ENCODE results near the gene WDR20. TPM values are rescaled to one million over a fixed set of nuclear protein-coding genes. Genes with fewer than 3 reads are reported as not detected.
"Not testable (repeated sequence)": the region's sequence is repeated elsewhere in the genome, so short reads cannot be mapped to it uniquely, and the experiment has no call there.

WDR20 gene
- total and polyA plus RNA-seq, 2 donors: 16.4 to 16.8 TPM

GRCh38 chr14:102171173-102172020 is 31.7 kb downstream of the WDR20 start:
- H3K27ac ChIP-seq (ENCODE audit: low read depth in 1 of 2, low read length in 1 of 2): no peak overlapping the region
- no peak for DNase-seq (ENCODE audit: low read depth in 6 of 9, low spot score in 9 of 9)
- peaks cover 0 to 2% of the 10 kb centered on the region in 2 donors for H3K36me3 ChIP-seq (ENCODE audit: control insufficient read depth in 2 of 2, insufficient read depth in 2 of 2, low read length in 1 of 2)
- H3K4me1 ChIP-seq (ENCODE audit: control insufficient read depth in 2 of 2, insufficient read depth in 2 of 2, low read length in 2 of 2): no peaks in the 10 kb centered on the region
- H3K9me3 ChIP-seq (ENCODE audit: control insufficient read depth in 2 of 2, insufficient read depth in 1 of 2, low read length in 1 of 2): no peaks in the 10 kb centered on the region
- H3K27me3 ChIP-seq (ENCODE audit: control insufficient read depth in 2 of 2, insufficient read depth in 1 of 2, low read length in 1 of 2): no peaks in the 10 kb centered on the region
- WGBS: 97% methylated on average over 4 of the region's 4 CpGs
- H3K4me3 ChIP-seq (ENCODE audit: low read length in 2 of 2): no peak overlapping the region

DNA sequence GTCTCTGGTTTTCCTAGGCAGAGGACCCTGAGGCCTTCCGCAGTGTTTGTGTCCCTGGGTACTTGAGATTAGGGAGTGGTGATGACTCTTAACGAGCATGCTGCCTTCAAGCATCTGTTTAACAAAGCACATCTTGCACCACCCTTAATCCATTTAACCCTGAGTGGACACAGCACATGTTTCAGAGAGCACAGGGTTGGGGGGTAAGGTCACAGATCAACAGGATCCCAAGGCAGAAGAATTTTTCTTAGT is 32.2 kb downstream of the WDR20 start:
- not testable (repeated sequence) for H3K9me3 ChIP-seq (ENCODE audit: control insufficient read depth in 2 of 2, insufficient read depth in 1 of 2, low read length in 1 of 2); H3K36me3 ChIP-seq (ENCODE audit: control insufficient read depth in 2 of 2, insufficient read depth in 2 of 2, low read length in 1 of 2); H3K4me3 ChIP-seq (ENCODE audit: low read length in 2 of 2); H3K27me3 ChIP-seq (ENCODE audit: control insufficient read depth in 2 of 2, insufficient read depth in 1 of 2, low read length in 1 of 2); DNase-seq (ENCODE audit: low read depth in 6 of 9, low spot score in 9 of 9); H3K27ac ChIP-seq (ENCODE audit: low read depth in 1 of 2, low read length in 1 of 2); H3K4me1 ChIP-seq (ENCODE audit: control insufficient read depth in 2 of 2, insufficient read depth in 2 of 2, low read length in 2 of 2)
- 100% methylated on average over 1 of the region's 2 CpGs for WGBS

GRCh38 chr14:102172721-102173120 is 33.0 kb downstream of the WDR20 start:
- not testable (repeated sequence) for H3K9me3 ChIP-seq (ENCODE audit: control insufficient read depth in 2 of 2, insufficient read depth in 1 of 2, low read length in 1 of 2); H3K27ac ChIP-seq (ENCODE audit: low read depth in 1 of 2, low read length in 1 of 2); H3K4me1 ChIP-seq (ENCODE audit: control insufficient read depth in 2 of 2, insufficient read depth in 2 of 2, low read length in 2 of 2); H3K36me3 ChIP-seq (ENCODE audit: control insufficient read depth in 2 of 2, insufficient read depth in 2 of 2, low read length in 1 of 2); H3K27me3 ChIP-seq (ENCODE audit: control insufficient read depth in 2 of 2, insufficient read depth in 1 of 2, low read length in 1 of 2); H3K4me3 ChIP-seq (ENCODE audit: low read length in 2 of 2); DNase-seq (ENCODE audit: low read depth in 6 of 9, low spot score in 9 of 9)
- WGBS: 99% methylated on average over 23 of the region's 31 CpGs

- Histone ChIP-seq H3K36me3 (ENCODE audit: control insufficient read depth in 2 of 2, insufficient read depth in 2 of 2, low read length in 1 of 2) (peaks cover 0 to 3% of the 10 kb centered on the region in 2 donors), H3K4me1 (ENCODE audit: control insufficient read depth in 2 of 2, insufficient read depth in 2 of 2, low read length in 2 of 2) (no peaks in the 10 kb centered on the region), H3K9me3 (ENCODE audit: control insufficient read depth in 2 of 2, insufficient read depth in 1 of 2, low read length in 1 of 2) (no peaks in the 10 kb centered on the region), H3K4me3 (ENCODE audit: low read length in 2 of 2) (no peak overlapping the region), H3K27me3 (ENCODE audit: control insufficient read depth in 2 of 2, insufficient read depth in 1 of 2, low read length in 1 of 2) (no peaks in the 10 kb centered on the region), H3K27ac (ENCODE audit: low read depth in 1 of 2, low read length in 1 of 2) (no peak overlapping the region)
- DNase-seq (ENCODE audit: low read depth in 6 of 9, low spot score in 9 of 9): no peak
- WGBS: 98% methylated on average over 4 of the region's 4 CpGs
Observed at GRCh38 chr14:102177161-102177560, 37.5 kb downstream of the WDR20 start.

GRCh38 chr14:102178806-102179205 is 39.1 kb downstream of the WDR20 start:
- Histone ChIP-seq H3K27me3 (ENCODE audit: control insufficient read depth in 2 of 2, insufficient read depth in 1 of 2, low read length in 1 of 2) (no peaks in the 10 kb centered on the region), H3K4me1 (ENCODE audit: control insufficient read depth in 2 of 2, insufficient read depth in 2 of 2, low read length in 2 of 2) (no peaks in the 10 kb centered on the region), H3K9me3 (ENCODE audit: control insufficient read depth in 2 of 2, insufficient read depth in 1 of 2, low read length in 1 of 2) (no peaks in the 10 kb centered on the region), H3K36me3 (ENCODE audit: control insufficient read depth in 2 of 2, insufficient read depth in 2 of 2, low read length in 1 of 2) (peaks cover 0 to 3% of the 10 kb centered on the region in 2 donors), H3K27ac (ENCODE audit: low read depth in 1 of 2, low read length in 1 of 2) (no peak overlapping the region), H3K4me3 (ENCODE audit: low read length in 2 of 2) (no peak overlapping the region)
- DNase-seq (ENCODE audit: low read depth in 6 of 9, low spot score in 9 of 9): no peak
- WGBS: 95% methylated on average over 5 of the region's 5 CpGs

- H3K9me3 ChIP-seq (ENCODE audit: control insufficient read depth in 2 of 2, insufficient read depth in 1 of 2, low read length in 1 of 2): no peaks in the 10 kb centered on the region
- DNase-seq (ENCODE audit: low read depth in 6 of 9, low spot score in 9 of 9): no peak
- H3K36me3 ChIP-seq (ENCODE audit: control insufficient read depth in 2 of 2, insufficient read depth in 2 of 2, low read length in 1 of 2): peaks cover 0 to 3% of the 10 kb centered on the region in 2 donors
- WGBS: 81% methylated on average over 7 of the region's 7 CpGs
- H3K27ac ChIP-seq (ENCODE audit: low read depth in 1 of 2, low read length in 1 of 2): no peak overlapping the region
- no peak overlapping the region for H3K4me3 ChIP-seq (ENCODE audit: low read length in 2 of 2)
- H3K4me1 ChIP-seq (ENCODE audit: control insufficient read depth in 2 of 2, insufficient read depth in 2 of 2, low read length in 2 of 2): no peaks in the 10 kb centered on the region
- H3K27me3 ChIP-seq (ENCODE audit: control insufficient read depth in 2 of 2, insufficient read depth in 1 of 2, low read length in 1 of 2): no peaks in the 10 kb centered on the region
Observed at GRCh38 chr14:102180248-102180998, 40.7 kb downstream of the WDR20 start.

DNA sequence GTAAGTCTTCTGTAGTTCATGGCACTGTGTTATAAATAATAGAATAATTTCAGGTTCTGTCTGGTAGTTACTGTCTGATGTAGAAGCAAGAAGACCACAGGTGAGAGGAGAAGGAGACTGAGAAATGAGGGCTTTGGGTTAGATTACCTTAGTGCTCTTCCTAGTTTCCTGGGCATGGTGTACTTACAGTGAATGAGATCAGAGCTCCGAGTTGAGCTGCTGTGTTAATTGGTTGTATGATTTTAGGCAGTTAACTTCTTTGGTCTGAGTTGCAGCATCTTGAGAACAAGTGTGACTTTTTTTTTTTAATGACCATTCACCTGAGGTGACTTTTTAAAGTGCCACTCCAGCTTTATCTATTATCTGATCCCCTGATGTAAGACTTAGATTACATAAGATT is 41.5 kb downstream of the WDR20 start:
- WGBS: 98% methylated on average over 1 of the region's 1 CpG

GRCh38 chr14:102182190-102182589 is 42.5 kb downstream of the WDR20 start:
- Histone ChIP-seq H3K27me3 (ENCODE audit: control insufficient read depth in 2 of 2, insufficient read depth in 1 of 2, low read length in 1 of 2) (no peaks in the 10 kb centered on the region), H3K4me1 (ENCODE audit: control insufficient read depth in 2 of 2, insufficient read depth in 2 of 2, low read length in 2 of 2) (peaks cover 0 to under 1% of the 10 kb centered on the region in 2 donors), H3K27ac (ENCODE audit: low read depth in 1 of 2, low read length in 1 of 2) (no peak overlapping the region), H3K4me3 (ENCODE audit: low read length in 2 of 2) (no peak overlapping the region), H3K36me3 (ENCODE audit: control insufficient read depth in 2 of 2, insufficient read depth in 2 of 2, low read length in 1 of 2) (peaks cover 0 to 3% of the 10 kb centered on the region in 2 donors), H3K9me3 (ENCODE audit: control insufficient read depth in 2 of 2, insufficient read depth in 1 of 2, low read length in 1 of 2) (no peaks in the 10 kb centered on the region)
- DNase-seq (ENCODE audit: low read depth in 6 of 9, low spot score in 9 of 9): no peak

More for the DNA sequence above, 41.5 kb downstream of the WDR20 start:
- Histone ChIP-seq H3K4me1 (ENCODE audit: control insufficient read depth in 2 of 2, insufficient read depth in 2 of 2, low read length in 2 of 2) (no peaks in the 10 kb centered on the region), H3K27ac (ENCODE audit: low read depth in 1 of 2, low read length in 1 of 2) (no peak overlapping the region), H3K9me3 (ENCODE audit: control insufficient read depth in 2 of 2, insufficient read depth in 1 of 2, low read length in 1 of 2) (no peaks in the 10 kb centered on the region), H3K27me3 (ENCODE audit: control insufficient read depth in 2 of 2, insufficient read depth in 1 of 2, low read length in 1 of 2) (no peaks in the 10 kb centered on the region), H3K36me3 (ENCODE audit: control insufficient read depth in 2 of 2, insufficient read depth in 2 of 2, low read length in 1 of 2) (peaks cover 0 to 3% of the 10 kb centered on the region in 2 donors), H3K4me3 (ENCODE audit: low read length in 2 of 2) (no peak overlapping the region)
- DNase-seq (ENCODE audit: low read depth in 6 of 9, low spot score in 9 of 9): no peak

DNA sequence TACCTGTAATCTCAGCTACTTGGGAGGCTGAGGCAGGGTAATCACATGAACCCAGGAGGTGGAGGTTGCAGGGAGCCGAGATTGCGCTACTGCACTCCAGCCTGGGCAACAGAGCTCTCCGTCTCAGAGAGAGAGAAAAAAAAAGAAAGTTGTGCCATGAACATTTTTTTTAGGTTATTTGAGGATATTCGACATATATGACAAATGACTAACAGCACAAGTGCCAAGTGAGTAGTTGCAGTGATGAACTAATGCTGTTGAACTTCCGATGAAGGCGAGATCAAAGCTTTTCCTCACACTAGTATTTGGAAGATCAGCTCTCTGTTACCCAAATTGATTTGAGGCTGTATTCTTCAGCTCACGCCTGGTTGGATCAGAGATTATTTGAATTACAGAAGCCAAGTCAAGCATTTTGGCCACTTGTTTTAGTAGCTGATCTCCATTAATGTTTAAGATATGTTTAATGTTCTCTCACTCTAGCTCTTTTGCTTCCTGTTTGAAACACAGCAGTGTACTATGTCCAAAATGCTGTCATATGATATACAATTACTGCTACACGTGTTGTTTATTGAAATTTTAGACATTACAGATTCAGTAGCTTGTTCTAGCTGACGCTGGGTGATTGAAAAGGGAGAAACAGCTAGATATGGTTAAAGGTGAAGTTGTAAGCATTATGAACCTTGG is 43.4 kb downstream of the WDR20 start:
- H3K27me3 ChIP-seq (ENCODE audit: control insufficient read depth in 2 of 2, insufficient read depth in 1 of 2, low read length in 1 of 2): no peaks in the 10 kb centered on the region
- no peak overlapping the region for H3K27ac ChIP-seq (ENCODE audit: low read depth in 1 of 2, low read length in 1 of 2)
- no peak overlapping the region for H3K4me3 ChIP-seq (ENCODE audit: low read length in 2 of 2)
- H3K36me3 ChIP-seq (ENCODE audit: control insufficient read depth in 2 of 2, insufficient read depth in 2 of 2, low read length in 1 of 2): peaks cover 0 to 3% of the 10 kb centered on the region in 2 donors
- WGBS: 95% methylated on average over 9 of the region's 9 CpGs
- H3K9me3 ChIP-seq (ENCODE audit: control insufficient read depth in 2 of 2, insufficient read depth in 1 of 2, low read length in 1 of 2): no peaks in the 10 kb centered on the region
- no peak for DNase-seq (ENCODE audit: low read depth in 6 of 9, low spot score in 9 of 9)
- H3K4me1 ChIP-seq (ENCODE audit: control insufficient read depth in 2 of 2, insufficient read depth in 2 of 2, low read length in 2 of 2): peaks cover 0 to 7% of the 10 kb centered on the region in 2 donors
